H9 (cell line): Measurements from ENCODE around the gene SYNE2. TPM values are rescaled to one million over a fixed set of nuclear protein-coding genes. Genes with fewer than 3 reads are reported as not detected.

Source experiments
- DNase-seq: peaks from one replicate; pipeline ENCODE4 v3.0.0-alpha.2; 2017
- H2AFZ ChIP-seq: one replicate; pipeline ENCODE4 v1.6.1; 2013; ENCODE audit warnings: mild to moderate bottlenecking, low read length, control low read depth, moderate library complexity
- H2AK5ac ChIP-seq: 2 replicates; pipeline ENCODE4 v1.6.1; 2013; ENCODE audit warnings: low read length, control low read depth, mixed read lengths; ENCODE audit not compliant: insufficient read length
- H2BK120ac ChIP-seq: one replicate; pipeline ENCODE4 v1.6.1; 2013; ENCODE audit warnings: low read depth, mild to moderate bottlenecking, low read length, control low read depth, inconsistent platforms; ENCODE audit not compliant: poor library complexity, severe bottlenecking
- H2BK12ac ChIP-seq: 2 replicates; pipeline ENCODE4 v1.6.1; 2013; ENCODE audit warnings: low read length, control low read depth, mixed read lengths, low read depth; ENCODE audit not compliant: insufficient read length
- H2BK15ac ChIP-seq: 2 replicates; pipeline ENCODE4 v1.6.1; 2013; ENCODE audit warnings: low read depth, low read length, control low read depth
- H2BK20ac ChIP-seq: one replicate; pipeline ENCODE4 v1.6.1; 2013; ENCODE audit warnings: low read depth, mild to moderate bottlenecking, low read length, control low read depth, inconsistent platforms; ENCODE audit not compliant: poor library complexity, severe bottlenecking
- H2BK5ac ChIP-seq: 2 replicates; pipeline ENCODE4 v1.6.1; 2013; ENCODE audit warnings: low read length, control low read depth, mixed read lengths; ENCODE audit not compliant: insufficient read length
- H3K14ac ChIP-seq: 2 replicates; pipeline ENCODE4 v1.6.1; 2013; ENCODE audit warnings: low read length, control low read depth; ENCODE audit not compliant: insufficient read depth
- H3K18ac ChIP-seq: 2 replicates; pipeline ENCODE4 v1.6.1; 2013; ENCODE audit warnings: low read depth, mild to moderate bottlenecking, mixed read lengths, low read length, control low read depth; ENCODE audit not compliant: insufficient read length
- H3K23ac ChIP-seq: 2 replicates; pipeline ENCODE4 v1.6.1; 2013; ENCODE audit warnings: low read length, control low read depth, mixed read lengths, low read depth; ENCODE audit not compliant: insufficient read length
- H3K23me2 ChIP-seq: 2 replicates; pipeline ENCODE4 v1.6.1; 2013; ENCODE audit warnings: low read depth, mild to moderate bottlenecking, mixed read lengths, low read length, control low read depth; ENCODE audit not compliant: insufficient read length, poor library complexity, severe bottlenecking
- H3K27ac ChIP-seq: 2 replicates; pipeline ENCODE4 v1.5.1; 2013; ENCODE audit warnings: low read length, control low read depth, mixed read lengths, low read depth; ENCODE audit not compliant: insufficient read length
- H3K27me3 ChIP-seq: 2 replicates; pipeline ENCODE4 v1.6.1; 2013; ENCODE audit warnings: low read length, control low read depth, inconsistent platforms; ENCODE audit not compliant: insufficient read depth
- H3K4ac ChIP-seq: 2 replicates; pipeline ENCODE4 v1.6.1; 2013; ENCODE audit warnings: low read depth, mild to moderate bottlenecking, control low read depth, inconsistent platforms, low read length, moderate library complexity
- H3K4me1 ChIP-seq: 2 replicates; pipeline ENCODE4 v1.6.1; 2013; ENCODE audit warnings: low read length, control low read depth, inconsistent platforms; ENCODE audit not compliant: insufficient read depth
- H3K4me2 ChIP-seq: 2 replicates; pipeline ENCODE4 v1.6.1; 2013; ENCODE audit warnings: low read length, control low read depth, mixed read lengths; ENCODE audit not compliant: insufficient read length, insufficient read depth
- H3K56ac ChIP-seq: 2 replicates; pipeline ENCODE4 v1.6.1; 2013; ENCODE audit warnings: low read depth, mild to moderate bottlenecking, mixed read lengths, low read length, control low read depth; ENCODE audit not compliant: insufficient read length
- H3K79me1 ChIP-seq: 2 replicates; pipeline ENCODE4 v1.6.1; 2013; ENCODE audit warnings: low read depth, mild to moderate bottlenecking, moderate library complexity, low read length, control low read depth, inconsistent platforms; ENCODE audit not compliant: insufficient read depth, poor library complexity, severe bottlenecking
- H3K79me2 ChIP-seq: 2 replicates; pipeline ENCODE4 v1.6.1; 2013; ENCODE audit warnings: low read length, control low read depth, inconsistent platforms; ENCODE audit not compliant: insufficient read depth
- H3K9ac ChIP-seq: 2 replicates; pipeline ENCODE4 v1.6.1; 2013; ENCODE audit warnings: low read length, control low read depth, mixed read lengths; ENCODE audit not compliant: insufficient read length; ENCODE audit errors: extremely low read depth
- H3K9me3 ChIP-seq: one replicate; pipeline ENCODE4 v1.6.1; 2013; ENCODE audit warnings: low read depth, low read length, inconsistent platforms; ENCODE audit not compliant: control insufficient read depth
- H3T11ph ChIP-seq: one replicate; pipeline ENCODE4 v1.6.1; 2013; ENCODE audit warnings: mild to moderate bottlenecking, low read length, control low read depth, inconsistent platforms
- H4K20me1 ChIP-seq: one replicate; pipeline ENCODE4 v1.6.1; 2013; ENCODE audit not compliant: control insufficient read depth, insufficient read length, insufficient read depth
- H4K5ac ChIP-seq: 2 replicates; pipeline ENCODE4 v1.6.1; 2013; ENCODE audit warnings: low read depth, mild to moderate bottlenecking, mixed read lengths, low read length, control low read depth; ENCODE audit not compliant: insufficient read length
- H4K8ac ChIP-seq: replicated peaks from 2 replicates; pipeline ENCODE4 v1.6.1; 2013; ENCODE audit warnings: low read length, control low read depth, mixed read lengths, low read depth; ENCODE audit not compliant: insufficient read length
- H4K91ac ChIP-seq: 2 replicates; pipeline ENCODE4 v1.6.1; 2013; ENCODE audit warnings: low read depth, mild to moderate bottlenecking, moderate library complexity, mixed read lengths, low read length, control low read depth; ENCODE audit not compliant: insufficient read length
- H3K27ac Mint-ChIP-seq, 3 experiments: 2 replicates in 2 of 3; 3 replicates in 1 of 3; pipeline ENCODE4 v1.8.0; 2020 to 2021; ENCODE audit warnings: mixed read lengths in 3 of 3, mild to moderate bottlenecking in 1 of 3, moderate library complexity in 1 of 3
- H3K27me3 Mint-ChIP-seq: 2 replicates; pipeline ENCODE4 v1.8.0; 2021; ENCODE audit warnings: low read depth, mild to moderate bottlenecking, moderate library complexity, mixed read lengths
- H3K36me3 Mint-ChIP-seq, 3 experiments: 2 replicates in 2 of 3; 3 replicates in 1 of 3; pipeline ENCODE4 v1.8.0; 2020 to 2021; ENCODE audit warnings: low read depth in 3 of 3, mixed read lengths in 3 of 3; ENCODE audit not compliant: insufficient read depth in 1 of 3
- H3K4me1 Mint-ChIP-seq, 2 experiments: 2 replicates each; pipeline ENCODE4 v1.8.0; 2020; ENCODE audit warnings: mixed read lengths in 2 of 2
- H3K4me3 Mint-ChIP-seq, 2 experiments: 2 replicates in 1 of 2; 3 replicates in 1 of 2; pipeline ENCODE4 v1.8.0; 2020 to 2021; ENCODE audit warnings: mild to moderate bottlenecking in 2 of 2, mixed read lengths in 2 of 2, moderate library complexity in 1 of 2
- H3K9me3 Mint-ChIP-seq, 2 experiments: 2 replicates in 1 of 2; 3 replicates in 1 of 2; pipeline ENCODE4 v1.8.0; 2020; ENCODE audit warnings: mild to moderate bottlenecking in 2 of 2, mixed read lengths in 2 of 2, moderate library complexity in 1 of 2
- WGBS: extraction: QIAGEN DNeasy Blood & Tissue Kit; methylation state at CpG from one replicate; pipeline ENCODE4 v1.1.7; 2013; ENCODE audit warnings: missing lambda C conversion rate, low lambda C conversion rate, mixed read lengths; ENCODE audit not compliant: insufficient read length; ENCODE audit errors: extremely low coverage; 5-methylcytosine and 5-hydroxymethylcytosine counted together
- total RNA-seq: library from RNA; stranded (reverse); gene quantifications from 2 replicates; pipeline ENCODE4 v1.2.1, GENCODE V29; 2021
- TF ChIP-seq, protein P1 (sequence below): fragments of 200-600 bp; sonication (generic); conservative IDR thresholded peaks from 3 replicates; pipeline ENCODE4 v1.8.0; 2021; ENCODE audit warnings: antibody characterized with exemption, mild to moderate bottlenecking

Gene SYNE2
- total RNA-seq, 1 experiment from 2014 or later: 43.3 TPM

DNA sequence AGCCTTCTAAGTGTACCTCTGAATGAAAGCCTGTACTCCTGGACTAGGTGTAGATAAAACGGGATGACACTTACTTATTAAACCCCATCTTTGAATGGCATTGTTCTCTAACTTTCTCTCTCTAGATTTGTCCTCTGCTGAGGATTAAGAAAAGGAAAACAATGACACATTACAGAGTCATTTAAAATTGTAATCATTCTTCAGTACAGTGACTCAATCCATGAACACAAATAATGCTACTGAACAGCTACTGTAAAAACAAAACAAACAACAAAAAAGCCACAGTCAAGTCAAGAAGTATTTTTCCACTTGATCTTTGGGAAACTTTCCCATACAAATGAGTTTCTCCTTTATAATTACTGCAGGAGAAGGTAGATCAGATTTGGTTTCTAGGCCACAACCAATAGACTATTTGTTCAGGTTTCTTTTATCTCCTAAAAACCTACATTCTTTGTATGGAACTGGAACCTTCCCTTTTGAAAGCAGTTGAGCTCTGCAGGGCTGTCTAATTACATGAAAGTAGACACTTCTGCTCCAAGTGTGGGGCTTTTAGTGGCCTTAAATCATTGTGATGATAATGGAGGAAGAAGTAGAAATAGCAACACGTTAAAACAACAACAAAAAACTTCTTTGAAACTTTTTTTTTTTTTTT lies 222.3 kb downstream of the SYNE2 start:
- no peak overlapping the region for H3K56ac ChIP-seq
- no peaks in the 10 kb centered on the region for H3K9me3 ChIP-seq
- no peak overlapping the region for H3K14ac ChIP-seq
- H3K79me1 ChIP-seq: no peaks in the 10 kb centered on the region
- no peak overlapping the region for H3K4ac ChIP-seq
- no peak overlapping the region for H2BK20ac ChIP-seq
- no peaks in the 10 kb centered on the region for H4K20me1 ChIP-seq
- H3K79me2 ChIP-seq: no peaks in the 10 kb centered on the region
- H3K4me1 ChIP-seq: no peaks in the 10 kb centered on the region; the same call in none of the 2 replicates
- Mint-ChIP-seq H3K9me3 (no peaks in the 10 kb centered on the region), H3K4me3 (no peak overlapping the region), H3K27me3 (no peaks in the 10 kb centered on the region), H3K27ac (peak overlapping the region in 2 of 3 experiments; percentile 47 to 86; a peak in 3 of 7 replicates), H3K4me1 (peaks cover 15 to 16% of the 10 kb centered on the region in 2 experiments), H3K36me3 (peaks cover 8 to 32% (median 30%) of the 10 kb centered on the region in 3 experiments)
- no peaks in the 10 kb centered on the region for H3K27me3 ChIP-seq
- no peak overlapping the region for H2AK5ac ChIP-seq
- no peak overlapping the region for H2BK120ac ChIP-seq
- no peak overlapping the region for H2BK15ac ChIP-seq
- H3K4me2 ChIP-seq: no peak overlapping the region
- H2AFZ ChIP-seq: no peak overlapping the region
- TF ChIP-seq, protein P1, sequence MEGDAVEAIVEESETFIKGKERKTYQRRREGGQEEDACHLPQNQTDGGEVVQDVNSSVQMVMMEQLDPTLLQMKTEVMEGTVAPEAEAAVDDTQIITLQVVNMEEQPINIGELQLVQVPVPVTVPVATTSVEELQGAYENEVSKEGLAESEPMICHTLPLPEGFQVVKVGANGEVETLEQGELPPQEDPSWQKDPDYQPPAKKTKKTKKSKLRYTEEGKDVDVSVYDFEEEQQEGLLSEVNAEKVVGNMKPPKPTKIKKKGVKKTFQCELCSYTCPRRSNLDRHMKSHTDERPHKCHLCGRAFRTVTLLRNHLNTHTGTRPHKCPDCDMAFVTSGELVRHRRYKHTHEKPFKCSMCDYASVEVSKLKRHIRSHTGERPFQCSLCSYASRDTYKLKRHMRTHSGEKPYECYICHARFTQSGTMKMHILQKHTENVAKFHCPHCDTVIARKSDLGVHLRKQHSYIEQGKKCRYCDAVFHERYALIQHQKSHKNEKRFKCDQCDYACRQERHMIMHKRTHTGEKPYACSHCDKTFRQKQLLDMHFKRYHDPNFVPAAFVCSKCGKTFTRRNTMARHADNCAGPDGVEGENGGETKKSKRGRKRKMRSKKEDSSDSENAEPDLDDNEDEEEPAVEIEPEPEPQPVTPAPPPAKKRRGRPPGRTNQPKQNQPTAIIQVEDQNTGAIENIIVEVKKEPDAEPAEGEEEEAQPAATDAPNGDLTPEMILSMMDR: no peak
- H4K5ac ChIP-seq: no peak overlapping the region
- H3K9ac ChIP-seq: no peak overlapping the region
- no peak overlapping the region for H2BK5ac ChIP-seq
- no peak overlapping the region for H3T11ph ChIP-seq
- H2BK12ac ChIP-seq: no peak overlapping the region
- no CpG with 5 or more reads among the region's 2 CpGs for WGBS
- no peak overlapping the region for H3K18ac ChIP-seq
- H3K27ac ChIP-seq: no peak overlapping the region
- H3K23ac ChIP-seq: no peak overlapping the region
- H4K91ac ChIP-seq: no peak overlapping the region
- H4K8ac ChIP-seq: no peak overlapping the region
- no peaks in the 10 kb centered on the region for H3K23me2 ChIP-seq
- DNase-seq: no peak
